Spleen (tissue), 7 donors: ENCODE measurements around the gene GRIA1.

Experiments
- POLR2AphosphoS5 ChIP-seq, 3 donors: sonication (generic); formaldehyde crosslinking; IDR thresholded peaks; one replicate each; pipeline ENCODE4 v1.5.1; 2017; ENCODE audit warnings: antibody characterized with exemption in 3 of 3
- TF ChIP-seq, protein P1 (sequence below), 11 experiments: fragments of 200-600 bp in 7 of 11; fragments of 450-650 bp in 4 of 11; sonication (generic) in 4 of 11; IDR thresholded peaks in 8 of 11; conservative IDR thresholded peaks in 3 of 11; 1 replicate in 7 of 11; 2 replicates in 4 of 11; pipeline versions ENCODE4 v1.4.0 to v1.8.0; 2016 to 2021; ENCODE audit warnings: antibody characterized with exemption in 11 of 11, inconsistent platforms in 4 of 11, mild to moderate bottlenecking in 1 of 11
- donor health status: DM: no; HTN: no; CAD: no; lungs with moderate emphysema.
- donor health status: DM: no; HTN: no; CAD: no.
- donor health status: DM: no; HTN: no; CAD: no.

GRCh38 chr5:153835891-153836515 lies 345.5 kb downstream of the GRIA1 start:
- TF ChIP-seq, protein P1, sequence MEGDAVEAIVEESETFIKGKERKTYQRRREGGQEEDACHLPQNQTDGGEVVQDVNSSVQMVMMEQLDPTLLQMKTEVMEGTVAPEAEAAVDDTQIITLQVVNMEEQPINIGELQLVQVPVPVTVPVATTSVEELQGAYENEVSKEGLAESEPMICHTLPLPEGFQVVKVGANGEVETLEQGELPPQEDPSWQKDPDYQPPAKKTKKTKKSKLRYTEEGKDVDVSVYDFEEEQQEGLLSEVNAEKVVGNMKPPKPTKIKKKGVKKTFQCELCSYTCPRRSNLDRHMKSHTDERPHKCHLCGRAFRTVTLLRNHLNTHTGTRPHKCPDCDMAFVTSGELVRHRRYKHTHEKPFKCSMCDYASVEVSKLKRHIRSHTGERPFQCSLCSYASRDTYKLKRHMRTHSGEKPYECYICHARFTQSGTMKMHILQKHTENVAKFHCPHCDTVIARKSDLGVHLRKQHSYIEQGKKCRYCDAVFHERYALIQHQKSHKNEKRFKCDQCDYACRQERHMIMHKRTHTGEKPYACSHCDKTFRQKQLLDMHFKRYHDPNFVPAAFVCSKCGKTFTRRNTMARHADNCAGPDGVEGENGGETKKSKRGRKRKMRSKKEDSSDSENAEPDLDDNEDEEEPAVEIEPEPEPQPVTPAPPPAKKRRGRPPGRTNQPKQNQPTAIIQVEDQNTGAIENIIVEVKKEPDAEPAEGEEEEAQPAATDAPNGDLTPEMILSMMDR (IDR thresholded peaks at IDR 0.05 in 8 of 11, conservative IDR thresholded peaks at IDR 0.05 in 3 of 11), result no peak
- TF ChIP-seq POLR2AphosphoS5 (IDR thresholded peaks at IDR 0.05), result no peak
